Kidney epithelial cell (primary cell): ENCODE measurements around the gene HYAL2. TPM values are rescaled to one million over a fixed set of nuclear protein-coding genes. Genes with fewer than 3 reads are reported as not detected.

Experiments
- DNase-seq: peaks from one replicate; pipeline ENCODE4 v3.0.0-alpha.2; 2010; ENCODE audit warnings: low read depth
- H3K27me3 ChIP-seq: 2 replicates; pipeline ENCODE4 v1.6.0; 2011; ENCODE audit warnings: low read length; ENCODE audit not compliant: control insufficient read depth, insufficient read depth
- H3K36me3 ChIP-seq: 2 replicates; pipeline ENCODE4 v1.5.1; 2011; ENCODE audit warnings: low read length; ENCODE audit not compliant: control insufficient read depth, insufficient read depth
- H3K4me3 ChIP-seq: 2 replicates; pipeline ENCODE4 v1.5.1; 2011; ENCODE audit warnings: low read depth, mild to moderate bottlenecking, control low read depth, low read length
- CTCF ChIP-seq: IDR thresholded peaks from 2 replicates; pipeline ENCODE4 v1.5.1; 2011; ENCODE audit warnings: mild to moderate bottlenecking, moderate library complexity, low read length, control low read depth, inconsistent platforms; ENCODE audit not compliant: insufficient read depth, poor library complexity, severe bottlenecking
- total RNA-seq: library from RNA; depleted of rRNA; stranded (reverse); fragments of >200 nt; gene quantifications from 2 replicates; pipeline ENCODE4 v1.2.3, GENCODE V29; 2015

The HYAL2 gene
- total RNA-seq, 1 donor from 2014 or later = 89.3 TPM

- peak overlapping the region; percentile 83 for H3K4me3 ChIP-seq
- H3K36me3 ChIP-seq = peaks cover 2% of the 10 kb centered on the region
- no peaks in the 10 kb centered on the region for H3K27me3 ChIP-seq
- TF ChIP-seq CTCF = no peak
- no peak for DNase-seq
Measured at GRCh38 chr3:50357481-50357880, 34.9 kb upstream of the HYAL2 start.

GRCh38 chr3:50356553-50356952 is 34.0 kb upstream of the HYAL2 start:
- TF ChIP-seq CTCF = no peak
- peaks cover 2% of the 10 kb centered on the region for H3K36me3 ChIP-seq
- no peak for DNase-seq
- no peaks in the 10 kb centered on the region for H3K27me3 ChIP-seq
- H3K4me3 ChIP-seq = no peak overlapping the region

- TF ChIP-seq CTCF = no peak
- H3K4me3 ChIP-seq = no peak overlapping the region
Measured at GRCh38 chr3:50355829-50356552, 33.4 kb upstream of the HYAL2 start.

GRCh38 chr3:50354850-50355249 is 32.3 kb upstream of the HYAL2 start:
- Histone ChIP-seq H3K27me3 (no peaks in the 10 kb centered on the region), H3K36me3 (peaks cover 2% of the 10 kb centered on the region), H3K4me3 (no peak overlapping the region)
- no peak for DNase-seq
- no peak for TF ChIP-seq CTCF

More at GRCh38 chr3:50355829-50356552, 33.4 kb upstream of the HYAL2 start:
- DNase-seq = no peak
- no peaks in the 10 kb centered on the region for H3K27me3 ChIP-seq
- peaks cover 2% of the 10 kb centered on the region for H3K36me3 ChIP-seq

- no peak overlapping the region for H3K4me3 ChIP-seq
- DNase-seq = no peak
- H3K36me3 ChIP-seq = peaks cover 2% of the 10 kb centered on the region
- no peak for TF ChIP-seq CTCF
- no peaks in the 10 kb centered on the region for H3K27me3 ChIP-seq
Measured at GRCh38 chr3:50354186-50354764, 31.7 kb upstream of the HYAL2 start.
